MM.1S (cell line): Measurements from ENCODE around the gene ITGB5.

Experiments used
- DNase-seq: peaks from one replicate; pipeline ENCODE4 v3.0.0-alpha.2; 2015
- H2AFZ ChIP-seq: fragments of 300-600 bp; sonication (generic); 2 replicates; pipeline ENCODE4 v1.6.0; 2016; ENCODE audit warnings: antibody characterized with exemption, low read length
- H3F3A ChIP-seq: fragments of 300-600 bp; sonication (generic); 2 replicates; pipeline ENCODE4 v1.6.1; 2016; ENCODE audit warnings: mild to moderate bottlenecking, antibody characterized with exemption, low read length, moderate library complexity, mixed read lengths; ENCODE audit not compliant: insufficient read depth
- H3K27ac ChIP-seq: fragments of 300-600 bp; sonication (generic); 2 replicates; pipeline ENCODE4 v1.5.1; 2016; ENCODE audit warnings: mild to moderate bottlenecking, low read length
- H3K27me3 ChIP-seq: fragments of 300-600 bp; sonication (generic); replicated peaks from 2 replicates; pipeline ENCODE4 v1.6.0; 2016; ENCODE audit warnings: low read length; ENCODE audit not compliant: insufficient read depth
- H3K36me3 ChIP-seq: fragments of 300-600 bp; sonication (generic); replicated peaks from 2 replicates; pipeline ENCODE4 v1.6.1; 2016; ENCODE audit warnings: mild to moderate bottlenecking, low read length, mixed read lengths; ENCODE audit not compliant: insufficient read depth
- H3K4me1 ChIP-seq: fragments of 300-600 bp; sonication (generic); 2 replicates; pipeline ENCODE4 v1.6.1; 2016; ENCODE audit warnings: low read length, mixed read lengths
- H3K4me2 ChIP-seq: fragments of 300-600 bp; sonication (generic); 2 replicates; pipeline ENCODE4 v1.6.0; 2016; ENCODE audit warnings: low read depth, low read length
- H3K4me3 ChIP-seq: fragments of 300-600 bp; sonication (generic); 2 replicates; pipeline ENCODE4 v1.5.1; 2016; ENCODE audit warnings: low read length, mixed read lengths
- H3K79me2 ChIP-seq: fragments of 300-600 bp; sonication (generic); 2 replicates; pipeline ENCODE4 v1.6.1; 2016; ENCODE audit warnings: mixed run types, low read length, mixed read lengths
- H3K9ac ChIP-seq: fragments of 300-600 bp; sonication (generic); 2 replicates; pipeline ENCODE4 v1.6.1; 2016; ENCODE audit warnings: low read length, mixed read lengths
- H3K9me2 ChIP-seq: fragments of 300-600 bp; sonication (generic); replicated peaks from 2 replicates; pipeline ENCODE4 v1.6.1; 2016; ENCODE audit warnings: mild to moderate bottlenecking, low read length, mixed read lengths; ENCODE audit not compliant: insufficient read depth
- H3K9me3 ChIP-seq: fragments of 300-600 bp; sonication (generic); replicated peaks from 2 replicates; pipeline ENCODE4 v1.6.1; 2016; ENCODE audit warnings: mild to moderate bottlenecking, low read length, mixed read lengths; ENCODE audit not compliant: insufficient read depth
- H4K20me1 ChIP-seq: fragments of 300-600 bp; sonication (generic); 2 replicates; pipeline ENCODE4 v1.6.1; 2016; ENCODE audit warnings: mild to moderate bottlenecking, low read length, moderate library complexity, mixed read lengths; ENCODE audit not compliant: insufficient read depth
- EZH2 ChIP-seq: fragments of 300-600 bp; sonication (generic); optimal IDR thresholded peaks from 2 replicates; pipeline ENCODE3; 2017; ENCODE audit warnings: low read depth, mild to moderate bottlenecking, antibody characterized with exemption, low read length, mixed read lengths
- EZH2phosphoT487 ChIP-seq: fragments of 300-600 bp; sonication (generic); IDR thresholded peaks from 2 replicates; pipeline ENCODE4 v1.6.1; 2018; ENCODE audit warnings: antibody characterized with exemption, low read length
- TF ChIP-seq, protein P1 (sequence below): fragments of 300-600 bp; sonication (generic); IDR thresholded peaks from 2 replicates; pipeline ENCODE4 v1.5.1; 2016; ENCODE audit warnings: antibody characterized with exemption, low read length, mixed read lengths

ITGB5 gene

DNA sequence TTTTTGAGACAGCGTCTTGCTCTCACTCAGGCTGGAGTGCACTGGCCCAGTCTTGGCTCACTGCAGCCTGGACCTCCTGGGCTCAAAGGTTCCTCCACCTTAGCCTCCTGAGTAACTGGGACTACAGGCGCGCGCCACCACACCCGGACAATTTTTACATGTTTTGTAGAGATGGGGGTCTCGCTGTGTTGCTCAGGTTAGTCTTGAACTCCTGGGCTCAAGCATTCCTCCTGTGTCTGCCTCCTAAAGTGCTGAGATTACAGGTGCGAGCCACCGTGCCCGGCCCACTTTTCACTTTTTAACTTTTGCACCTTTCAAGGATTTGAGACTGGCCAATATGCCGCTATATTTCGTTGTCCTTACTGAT, 750 bp upstream of the ITGB5 start:
- peak overlapping the region; percentile 65; the same call in 1 of the 2 replicates for H3K9ac ChIP-seq

DNA sequence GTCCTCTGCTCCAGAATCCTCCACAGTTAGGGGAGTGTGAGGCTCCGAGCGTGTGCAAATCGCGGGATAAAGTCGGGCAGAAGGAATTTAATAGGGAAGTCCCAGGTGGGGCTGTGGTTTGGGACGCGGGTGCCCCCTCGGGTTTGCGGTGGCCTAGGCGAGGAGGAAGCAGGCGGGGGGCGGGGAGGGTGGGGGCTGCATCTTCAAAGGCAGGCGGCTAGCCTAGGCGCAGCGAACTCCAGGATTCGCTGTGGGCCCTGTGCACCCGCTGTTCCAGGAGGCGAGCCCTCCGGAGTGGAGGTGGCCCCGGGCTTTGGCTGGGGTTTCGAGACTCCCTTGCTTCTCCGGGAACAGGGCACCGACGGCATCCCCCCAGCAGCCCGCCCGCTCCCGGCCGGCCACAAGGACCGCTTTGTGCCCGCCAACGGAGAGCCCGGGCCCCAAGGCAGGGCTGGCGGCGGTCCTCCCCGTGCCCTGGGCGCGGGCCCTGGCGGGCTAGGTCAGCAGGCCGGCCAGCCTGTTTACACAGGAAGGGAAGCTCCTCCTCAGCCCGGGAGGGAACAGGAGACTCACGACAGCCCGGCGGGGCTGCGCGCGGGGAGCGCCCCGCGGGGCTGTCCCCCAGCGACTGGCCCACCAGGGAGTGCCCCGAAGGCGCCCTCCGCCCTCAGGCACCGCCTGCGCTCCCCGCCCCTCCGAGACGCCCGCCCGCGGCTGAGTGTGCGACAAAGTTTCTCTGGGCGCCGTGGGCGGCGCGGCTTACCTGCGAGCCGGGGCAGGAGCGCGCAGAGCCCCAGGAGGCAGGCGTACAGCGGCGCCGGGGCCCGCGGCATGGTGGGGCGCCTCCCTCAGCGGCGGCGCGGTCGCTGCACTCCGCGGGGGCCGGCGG, 753 bp downstream of the ITGB5 start:
- Histone ChIP-seq H3K4me3 (peak overlapping the region; percentile 95), H3K27ac (peak overlapping the region; percentile 57; the same call in 1 of the 2 replicates), H3K9ac (peak overlapping the region; percentile 76), H3K4me1 (0 out of 2 replicates have a peak, but pooled peaks cover 6% of the 10 kb centered on the region), H3K4me2 (peak overlapping the region; percentile 79), H4K20me1 (no peaks in the 10 kb centered on the region; the same call in 1 of the 2 replicates), H3F3A (peaks cover 5% of the 10 kb centered on the region; the same call in 1 of the 2 replicates), H3K9me2 (no peaks in the 10 kb centered on the region), H3K9me3 (no peaks in the 10 kb centered on the region), H3K27me3 (no peaks in the 10 kb centered on the region), H2AFZ (peak overlapping the region; percentile 77), H3K79me2 (peaks cover 48% of the 10 kb centered on the region), H3K36me3 (no peaks in the 10 kb centered on the region; the same call in 1 of the 2 replicates)
- no peak for TF ChIP-seq EZH2
- TF ChIP-seq EZH2phosphoT487: no peak
- TF ChIP-seq, protein P1, sequence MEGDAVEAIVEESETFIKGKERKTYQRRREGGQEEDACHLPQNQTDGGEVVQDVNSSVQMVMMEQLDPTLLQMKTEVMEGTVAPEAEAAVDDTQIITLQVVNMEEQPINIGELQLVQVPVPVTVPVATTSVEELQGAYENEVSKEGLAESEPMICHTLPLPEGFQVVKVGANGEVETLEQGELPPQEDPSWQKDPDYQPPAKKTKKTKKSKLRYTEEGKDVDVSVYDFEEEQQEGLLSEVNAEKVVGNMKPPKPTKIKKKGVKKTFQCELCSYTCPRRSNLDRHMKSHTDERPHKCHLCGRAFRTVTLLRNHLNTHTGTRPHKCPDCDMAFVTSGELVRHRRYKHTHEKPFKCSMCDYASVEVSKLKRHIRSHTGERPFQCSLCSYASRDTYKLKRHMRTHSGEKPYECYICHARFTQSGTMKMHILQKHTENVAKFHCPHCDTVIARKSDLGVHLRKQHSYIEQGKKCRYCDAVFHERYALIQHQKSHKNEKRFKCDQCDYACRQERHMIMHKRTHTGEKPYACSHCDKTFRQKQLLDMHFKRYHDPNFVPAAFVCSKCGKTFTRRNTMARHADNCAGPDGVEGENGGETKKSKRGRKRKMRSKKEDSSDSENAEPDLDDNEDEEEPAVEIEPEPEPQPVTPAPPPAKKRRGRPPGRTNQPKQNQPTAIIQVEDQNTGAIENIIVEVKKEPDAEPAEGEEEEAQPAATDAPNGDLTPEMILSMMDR: no peak
- peak; percentile 70 for DNase-seq

More for the DNA sequence above, 750 bp upstream of the ITGB5 start:
- Histone ChIP-seq H3K9me2 (no peaks in the 10 kb centered on the region), H3K4me3 (peak overlapping the region; percentile 91), H4K20me1 (no peaks in the 10 kb centered on the region; the same call in 1 of the 2 replicates), H3K4me1 (0 out of 2 replicates have a peak, but pooled peaks cover 6% of the 10 kb centered on the region), H3K27me3 (no peaks in the 10 kb centered on the region), H3K36me3 (no peaks in the 10 kb centered on the region; the same call in 1 of the 2 replicates), H3K79me2 (peaks cover 34% of the 10 kb centered on the region), H3K4me2 (peak overlapping the region; percentile 94; the same call in 1 of the 2 replicates), H2AFZ (no peak overlapping the region), H3K27ac (no peak overlapping the region), H3K9me3 (no peaks in the 10 kb centered on the region), H3F3A (peaks cover 5% of the 10 kb centered on the region; the same call in 1 of the 2 replicates)
- no peak for DNase-seq
- TF ChIP-seq, protein P1: no peak
- TF ChIP-seq EZH2 (no peak), EZH2phosphoT487 (no peak)

DNA sequence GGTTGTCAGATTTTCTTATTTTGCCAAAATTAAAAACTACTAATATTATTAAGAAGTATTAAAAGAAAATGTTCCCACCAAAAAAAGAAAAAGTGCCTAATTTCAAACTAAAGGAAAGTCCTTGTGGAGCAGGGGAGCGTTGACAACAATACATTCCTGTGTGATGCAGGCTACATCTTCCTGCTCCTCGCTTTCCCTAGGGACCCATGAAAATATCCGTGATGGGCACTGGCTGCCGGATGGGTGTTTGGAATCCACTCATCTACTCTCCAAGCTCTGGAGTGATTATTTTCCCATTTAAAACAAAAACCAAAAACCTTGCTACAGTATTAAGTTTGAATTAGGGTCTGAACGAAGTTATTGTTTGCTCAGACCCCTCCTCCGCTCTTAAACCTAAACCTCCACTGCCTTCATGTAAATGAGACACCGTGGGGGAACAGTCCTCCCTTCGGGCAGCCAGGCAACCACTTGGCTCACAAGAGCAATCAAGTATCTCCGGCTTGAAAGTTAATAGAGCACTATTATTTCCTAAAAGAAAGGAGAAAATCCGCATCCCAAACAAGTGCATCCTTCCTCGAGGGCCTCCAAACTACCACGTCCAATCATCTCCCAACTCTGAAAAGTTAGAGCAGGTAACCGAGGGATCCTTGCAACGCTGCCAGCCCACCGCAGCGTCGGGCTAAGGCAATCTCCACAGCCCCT, 1.5 kb downstream of the ITGB5 start:
- Histone ChIP-seq H3K9ac (peak overlapping the region; percentile 13; the same call in 1 of the 2 replicates), H3K9me2 (no peaks in the 10 kb centered on the region), H3K9me3 (no peaks in the 10 kb centered on the region), H3K27me3 (no peaks in the 10 kb centered on the region), H2AFZ (no peak overlapping the region), H3F3A (peaks cover 5% of the 10 kb centered on the region; the same call in 1 of the 2 replicates), H3K4me1 (0 out of 2 replicates have a peak, but pooled peaks cover 6% of the 10 kb centered on the region), H3K27ac (no peak overlapping the region), H4K20me1 (no peaks in the 10 kb centered on the region; the same call in 1 of the 2 replicates), H3K4me3 (peak overlapping the region; percentile 95), H3K36me3 (no peaks in the 10 kb centered on the region; the same call in 1 of the 2 replicates), H3K79me2 (peaks cover 53% of the 10 kb centered on the region), H3K4me2 (peak overlapping the region; percentile 65)
- no peak for DNase-seq
- TF ChIP-seq EZH2: no peak
- TF ChIP-seq, protein P1: no peak
- no peak for TF ChIP-seq EZH2phosphoT487
